HG02642 (cell line): ENCODE results near the gene SLITRK3.
"Not testable (repeated sequence)": the region's sequence is repeated elsewhere in the genome, so short reads cannot be mapped to it uniquely, and the experiment has no call there.

Experiments
- ATAC-seq: cut with Tn5 transposase; IDR thresholded peaks from one replicate; pipeline ENCODE4 v1.9.1; 2021; ENCODE audit warnings: mild to moderate bottlenecking; ENCODE audit not compliant: unreplicated experiment, poor library complexity

Gene SLITRK3

GRCh38 chr3:165192610-165193192, 3.5 kb downstream of the SLITRK3 start:
- ATAC-seq = no peak

GRCh38 chr3:165191491-165191890, 4.7 kb downstream of the SLITRK3 start:
- ATAC-seq = no peak

- no peak for ATAC-seq
Observed at GRCh38 chr3:165188452-165188851, 7.7 kb downstream of the SLITRK3 start.

- peak; percentile 98 for ATAC-seq
Observed at GRCh38 chr3:165185707-165186327, 10.4 kb downstream of the SLITRK3 start.

GRCh38 chr3:165181556-165181955, 14.6 kb downstream of the SLITRK3 start:
- no peak for ATAC-seq

- ATAC-seq = no peak
Observed at GRCh38 chr3:165170236-165170635, 25.9 kb downstream of the SLITRK3 start.

- no peak for ATAC-seq
Observed at GRCh38 chr3:165169368-165169767, 26.8 kb downstream of the SLITRK3 start.

GRCh38 chr3:165162883-165163282, 33.3 kb downstream of the SLITRK3 start:
- ATAC-seq = no peak

- no peak for ATAC-seq
Observed at GRCh38 chr3:165159760-165160421, 36.3 kb downstream of the SLITRK3 start.

GRCh38 chr3:165158011-165158410, 38.2 kb downstream of the SLITRK3 start:
- no peak for ATAC-seq

- ATAC-seq = no peak
Observed at GRCh38 chr3:165156757-165157420, 39.3 kb downstream of the SLITRK3 start.

GRCh38 chr3:165148876-165149441, 47.2 kb downstream of the SLITRK3 start:
- no peak for ATAC-seq

GRCh38 chr3:165144271-165144670, 51.9 kb downstream of the SLITRK3 start:
- ATAC-seq = no peak

GRCh38 chr3:165139918-165140317, 56.3 kb downstream of the SLITRK3 start:
- not testable (repeated sequence) for ATAC-seq
